Uterus (tissue), 2 donors: ENCODE results near the gene PTGES2.

Source experiments
- POLR2A ChIP-seq, 2 donors: fragments of 450-650 bp; IDR thresholded peaks; one replicate each; pipeline ENCODE4 v1.6.1; 2016; ENCODE audit warnings: antibody characterized with exemption in 2 of 2, mild to moderate bottlenecking in 1 of 2, moderate library complexity in 1 of 2
- TF ChIP-seq, protein P1 (sequence below), 4 experiments: fragments of 200-600 bp in 2 of 4; fragments of 450-650 bp in 2 of 4; sonication (generic) in 2 of 4; IDR thresholded peaks; one replicate each; pipeline ENCODE4 v1.5.1; 2016 to 2019; ENCODE audit warnings: antibody characterized with exemption in 4 of 4, mild to moderate bottlenecking in 2 of 4, moderate library complexity in 1 of 4

DNA sequence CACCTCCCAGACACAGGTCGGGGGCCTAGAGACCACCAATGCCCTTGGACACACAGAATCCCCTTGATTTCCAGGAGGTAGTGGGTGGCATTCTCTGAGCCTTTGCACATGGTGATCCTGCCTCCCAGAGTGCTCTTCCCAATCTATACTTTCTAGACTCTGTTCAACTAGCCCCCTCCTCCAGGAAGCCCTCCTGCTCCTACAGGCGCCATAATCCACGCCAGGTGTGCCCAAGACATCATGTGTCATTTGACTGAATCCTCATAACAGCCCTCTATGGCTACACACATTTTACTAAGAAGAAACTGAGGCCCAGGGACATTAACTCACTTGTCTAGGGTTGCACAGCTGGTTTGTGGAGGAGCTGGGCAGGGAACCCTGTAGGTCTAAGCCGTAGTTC, 39.7 kb upstream of the PTGES2 start:
- TF ChIP-seq, protein P1, sequence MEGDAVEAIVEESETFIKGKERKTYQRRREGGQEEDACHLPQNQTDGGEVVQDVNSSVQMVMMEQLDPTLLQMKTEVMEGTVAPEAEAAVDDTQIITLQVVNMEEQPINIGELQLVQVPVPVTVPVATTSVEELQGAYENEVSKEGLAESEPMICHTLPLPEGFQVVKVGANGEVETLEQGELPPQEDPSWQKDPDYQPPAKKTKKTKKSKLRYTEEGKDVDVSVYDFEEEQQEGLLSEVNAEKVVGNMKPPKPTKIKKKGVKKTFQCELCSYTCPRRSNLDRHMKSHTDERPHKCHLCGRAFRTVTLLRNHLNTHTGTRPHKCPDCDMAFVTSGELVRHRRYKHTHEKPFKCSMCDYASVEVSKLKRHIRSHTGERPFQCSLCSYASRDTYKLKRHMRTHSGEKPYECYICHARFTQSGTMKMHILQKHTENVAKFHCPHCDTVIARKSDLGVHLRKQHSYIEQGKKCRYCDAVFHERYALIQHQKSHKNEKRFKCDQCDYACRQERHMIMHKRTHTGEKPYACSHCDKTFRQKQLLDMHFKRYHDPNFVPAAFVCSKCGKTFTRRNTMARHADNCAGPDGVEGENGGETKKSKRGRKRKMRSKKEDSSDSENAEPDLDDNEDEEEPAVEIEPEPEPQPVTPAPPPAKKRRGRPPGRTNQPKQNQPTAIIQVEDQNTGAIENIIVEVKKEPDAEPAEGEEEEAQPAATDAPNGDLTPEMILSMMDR (IDR thresholded peaks at IDR 0.05) = no peak
- TF ChIP-seq POLR2A (IDR thresholded peaks at IDR 0.05) = no peak
